ENCODE results near the gene WWC2. TPM values are rescaled to one million over a fixed set of nuclear protein-coding genes. Genes with fewer than 3 reads are reported as not detected.
"Not testable (repeated sequence)": the region's sequence is repeated elsewhere in the genome, so short reads cannot be mapped to it uniquely, and the experiment has no call there.

The WWC2 gene
- total and polyA plus RNA-seq, 2 experiments from 2014 or later: 50.5 to 74.2 TPM

GRCh38 chr4:183324619-183325018 is 225.6 kb downstream of the WWC2 start:
- ATAC-seq: no peak

GRCh38 chr4:183326387-183326786 is 227.3 kb downstream of the WWC2 start:
- H3K4me1 Mint-ChIP-seq; H3K36me3 ChIP-seq (ENCODE audit: insufficient read depth); H3K4me3 ChIP-seq; H4K20me1 ChIP-seq (replicated peaks; ENCODE audit: insufficient read depth); H3K4me3 Mint-ChIP-seq; H3F3A ChIP-seq (replicated peaks; ENCODE audit: low read depth); H3K27ac ChIP-seq (ENCODE audit: low read depth); ATAC-seq; DNase-seq (ENCODE audit: low spot score); H2AFZ ChIP-seq; H3K4me2 ChIP-seq; H3K27ac Mint-ChIP-seq; H3K4me1 ChIP-seq (ENCODE audit: insufficient read depth); H3K79me2 ChIP-seq (replicated peaks; ENCODE audit: insufficient read depth); H3K27me3 ChIP-seq (ENCODE audit: insufficient read depth); H3K9me2 ChIP-seq (ENCODE audit: insufficient read depth): not testable (repeated sequence)
- peaks cover 24% of the 10 kb centered on the region for H3K9me3 Mint-ChIP-seq
- peaks cover 19% of the 10 kb centered on the region for H3K27me3 Mint-ChIP-seq (ENCODE audit: insufficient read depth, low read depth, poor library complexity)
- H3K36me3 Mint-ChIP-seq (ENCODE audit: low read depth): peaks cover 14% of the 10 kb centered on the region; the same call in 2 of the 3 replicates

More at GRCh38 chr4:183324619-183325018, 225.6 kb downstream of the WWC2 start:
- H3K27ac ChIP-seq (ENCODE audit: low read depth): no peak overlapping the region
- DNase-seq (ENCODE audit: low spot score): no peak
- H3K4me1 Mint-ChIP-seq: no peaks in the 10 kb centered on the region
- no peak overlapping the region for H3K4me2 ChIP-seq
- no peaks in the 10 kb centered on the region for H3K79me2 ChIP-seq (replicated peaks; ENCODE audit: insufficient read depth)
- H3K27me3 ChIP-seq (ENCODE audit: insufficient read depth): no peaks in the 10 kb centered on the region
- H3F3A ChIP-seq (replicated peaks; ENCODE audit: low read depth): 0 out of 2 replicates have a peak, but pooled peaks cover 5% of the 10 kb centered on the region
- TF ChIP-seq ZNF331 (CRISPR knock-in tag; IDR thresholded peaks at IDR 0.05; ENCODE audit: low read depth) (no peak), ETS1 (IDR thresholded peaks at IDR 0.05) (no peak), REST (IDR thresholded peaks at IDR 0.05; ENCODE audit: unreplicated experiment) (no peak), NANOG (IDR thresholded peaks at IDR 0.05; ENCODE audit: borderline replicate concordance) (no peak)
- H3K4me3 Mint-ChIP-seq: no peak overlapping the region
- peaks cover 22% of the 10 kb centered on the region for H3K27me3 Mint-ChIP-seq (ENCODE audit: insufficient read depth, low read depth, poor library complexity)
- H2AFZ ChIP-seq: no peak overlapping the region
- H3K36me3 ChIP-seq (ENCODE audit: insufficient read depth): no peaks in the 10 kb centered on the region
- no peaks in the 10 kb centered on the region for H3K9me2 ChIP-seq (ENCODE audit: insufficient read depth)
- H3K27ac Mint-ChIP-seq: no peak overlapping the region
- peaks cover 4% of the 10 kb centered on the region; the same call in 1 of the 2 replicates for H4K20me1 ChIP-seq (replicated peaks; ENCODE audit: insufficient read depth)
- no peaks in the 10 kb centered on the region for H3K4me1 ChIP-seq (ENCODE audit: insufficient read depth)
- H3K9me3 Mint-ChIP-seq: peaks cover 24% of the 10 kb centered on the region
- H3K36me3 Mint-ChIP-seq (ENCODE audit: low read depth): peaks cover 14% of the 10 kb centered on the region; the same call in 2 of the 3 replicates
- no peak overlapping the region for H3K4me3 ChIP-seq

DNA sequence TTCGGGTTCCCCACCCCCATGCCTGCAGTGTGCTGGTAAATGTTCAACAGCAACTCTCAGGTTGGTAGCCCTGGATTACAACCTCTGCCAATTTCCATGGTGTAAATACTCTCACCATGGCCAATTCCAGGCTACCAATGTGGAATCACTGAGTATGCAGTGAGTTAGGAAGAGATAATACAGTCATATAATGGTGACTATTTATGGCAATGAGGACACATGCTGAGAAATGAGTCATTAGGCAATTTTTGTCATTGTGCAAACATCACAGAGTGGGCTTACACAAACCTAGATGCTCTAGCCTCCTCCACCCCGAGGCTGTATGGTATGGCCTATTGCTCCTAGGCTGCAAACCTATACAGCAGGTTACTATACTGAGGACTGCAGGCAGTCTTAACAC is 227.8 kb downstream of the WWC2 start:
- Histone ChIP-seq H3K4me3 (no peak overlapping the region), H3K36me3 (ENCODE audit: insufficient read depth) (no peaks in the 10 kb centered on the region), H3K4me1 (ENCODE audit: insufficient read depth) (no peaks in the 10 kb centered on the region), H3K79me2 (replicated peaks; ENCODE audit: insufficient read depth) (no peaks in the 10 kb centered on the region), H3K27me3 (ENCODE audit: insufficient read depth) (no peaks in the 10 kb centered on the region), H3K4me2 (no peak overlapping the region), H3F3A (replicated peaks; ENCODE audit: low read depth) (0 out of 2 replicates have a peak, but pooled peaks cover 5% of the 10 kb centered on the region), H2AFZ (no peak overlapping the region), H4K20me1 (replicated peaks; ENCODE audit: insufficient read depth) (no peaks in the 10 kb centered on the region), H3K27ac (ENCODE audit: low read depth) (no peak overlapping the region), H3K9me2 (ENCODE audit: insufficient read depth) (no peaks in the 10 kb centered on the region)
- Mint-ChIP-seq H3K27me3 (ENCODE audit: insufficient read depth, low read depth, poor library complexity) (peaks cover 16% of the 10 kb centered on the region), H3K36me3 (ENCODE audit: low read depth) (peaks cover 12% of the 10 kb centered on the region; the same call in 2 of the 3 replicates), H3K9me3 (peaks cover 24% of the 10 kb centered on the region), H3K4me3 (no peak overlapping the region), H3K4me1 (no peaks in the 10 kb centered on the region; the same call in 2 of the 3 replicates), H3K27ac (no peak overlapping the region)
- no peak for DNase-seq (ENCODE audit: low spot score)
- ATAC-seq: no peak
- TF ChIP-seq ZNF331 (CRISPR knock-in tag; IDR thresholded peaks at IDR 0.05; ENCODE audit: low read depth): no peak
- TF ChIP-seq POLR2AphosphoS5 (IDR thresholded peaks at IDR 0.05; ENCODE audit: low read depth): no peak
- TF ChIP-seq EZH2 (IDR thresholded peaks at IDR 0.05; ENCODE audit: low read depth, unreplicated experiment): no peak
- no peak for TF ChIP-seq STAT1 (IDR thresholded peaks at IDR 0.05; ENCODE audit: unreplicated experiment)
